ENCODE data around the gene SOX1. TPM values are rescaled to one million over a fixed set of nuclear protein-coding genes. Genes with fewer than 3 reads are reported as not detected.

The SOX1 gene
- not detected in 2 replicates for total RNA-seq

GRCh38 chr13:112067116-112067741 is at the start of gene SOX1:
Gene SOX1, plus strand, starts transcription at chr13:112067149. Its CDS starts 510 bp downstream, at chr13:112067659.

Data from cardiac atrium fibroblast (primary cell).